PFSK-1 (cell line): ENCODE measurements around the gene CARTPT.

ENCODE experiments used
- FOXP2 ChIP-seq: optimal IDR thresholded peaks from 2 replicates; pipeline ENCODE3; 2011; ENCODE audit warnings: borderline replicate concordance, control low read depth, inconsistent platforms; ENCODE audit not compliant: insufficient read depth; ENCODE audit errors: extremely low read length, extremely low read depth
- POLR2AphosphoS5 ChIP-seq: IDR thresholded peaks from 2 replicates; pipeline ENCODE4 v1.6.1; 2012; ENCODE audit warnings: low read depth, mild to moderate bottlenecking, control low read depth, low read length, moderate library complexity
- SIN3A ChIP-seq: IDR thresholded peaks from 2 replicates; pipeline ENCODE4 v1.6.1; 2012; ENCODE audit warnings: mild to moderate bottlenecking, low read length, moderate library complexity, borderline replicate concordance; ENCODE audit not compliant: insufficient read depth
- TAF1 ChIP-seq: IDR thresholded peaks from 2 replicates; pipeline ENCODE4 v1.6.1; 2012; ENCODE audit warnings: low read length, control low read depth, borderline replicate concordance; ENCODE audit not compliant: insufficient read depth
- TF ChIP-seq, protein P1 (sequence below), 2 experiments: IDR thresholded peaks; 2 replicates each; pipeline versions ENCODE4 v1.6.1 to v1.8.0; 2011 to 2012; ENCODE audit warnings: low read depth in 2 of 2, low read length in 2 of 2, control low read depth in 1 of 2, inconsistent platforms in 1 of 2, mild to moderate bottlenecking in 1 of 2, moderate library complexity in 1 of 2; ENCODE audit not compliant: insufficient read depth in 1 of 2

- TF ChIP-seq FOXP2 (no peak), POLR2AphosphoS5 (no peak), TAF1 (no peak), SIN3A (no peak)
- TF ChIP-seq, protein P1, sequence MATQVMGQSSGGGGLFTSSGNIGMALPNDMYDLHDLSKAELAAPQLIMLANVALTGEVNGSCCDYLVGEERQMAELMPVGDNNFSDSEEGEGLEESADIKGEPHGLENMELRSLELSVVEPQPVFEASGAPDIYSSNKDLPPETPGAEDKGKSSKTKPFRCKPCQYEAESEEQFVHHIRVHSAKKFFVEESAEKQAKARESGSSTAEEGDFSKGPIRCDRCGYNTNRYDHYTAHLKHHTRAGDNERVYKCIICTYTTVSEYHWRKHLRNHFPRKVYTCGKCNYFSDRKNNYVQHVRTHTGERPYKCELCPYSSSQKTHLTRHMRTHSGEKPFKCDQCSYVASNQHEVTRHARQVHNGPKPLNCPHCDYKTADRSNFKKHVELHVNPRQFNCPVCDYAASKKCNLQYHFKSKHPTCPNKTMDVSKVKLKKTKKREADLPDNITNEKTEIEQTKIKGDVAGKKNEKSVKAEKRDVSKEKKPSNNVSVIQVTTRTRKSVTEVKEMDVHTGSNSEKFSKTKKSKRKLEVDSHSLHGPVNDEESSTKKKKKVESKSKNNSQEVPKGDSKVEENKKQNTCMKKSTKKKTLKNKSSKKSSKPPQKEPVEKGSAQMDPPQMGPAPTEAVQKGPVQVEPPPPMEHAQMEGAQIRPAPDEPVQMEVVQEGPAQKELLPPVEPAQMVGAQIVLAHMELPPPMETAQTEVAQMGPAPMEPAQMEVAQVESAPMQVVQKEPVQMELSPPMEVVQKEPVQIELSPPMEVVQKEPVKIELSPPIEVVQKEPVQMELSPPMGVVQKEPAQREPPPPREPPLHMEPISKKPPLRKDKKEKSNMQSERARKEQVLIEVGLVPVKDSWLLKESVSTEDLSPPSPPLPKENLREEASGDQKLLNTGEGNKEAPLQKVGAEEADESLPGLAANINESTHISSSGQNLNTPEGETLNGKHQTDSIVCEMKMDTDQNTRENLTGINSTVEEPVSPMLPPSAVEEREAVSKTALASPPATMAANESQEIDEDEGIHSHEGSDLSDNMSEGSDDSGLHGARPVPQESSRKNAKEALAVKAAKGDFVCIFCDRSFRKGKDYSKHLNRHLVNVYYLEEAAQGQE (IDR thresholded peaks at IDR 0.05; ENCODE audit: insufficient read depth in 1 of 2, low read depth in 2 of 2, low read length in 2 of 2) = no peak
These were observed 18.3 kb upstream of the CARTPT start for GRCh38 chr5:71700803-71701202.
